ENCODE results near the gene COL23A1. TPM values are rescaled to one million over a fixed set of nuclear protein-coding genes. Genes with fewer than 3 reads are reported as not detected.

Gene COL23A1
- total RNA-seq, 1 experiment from 2014 or later, result not detected

DNA sequence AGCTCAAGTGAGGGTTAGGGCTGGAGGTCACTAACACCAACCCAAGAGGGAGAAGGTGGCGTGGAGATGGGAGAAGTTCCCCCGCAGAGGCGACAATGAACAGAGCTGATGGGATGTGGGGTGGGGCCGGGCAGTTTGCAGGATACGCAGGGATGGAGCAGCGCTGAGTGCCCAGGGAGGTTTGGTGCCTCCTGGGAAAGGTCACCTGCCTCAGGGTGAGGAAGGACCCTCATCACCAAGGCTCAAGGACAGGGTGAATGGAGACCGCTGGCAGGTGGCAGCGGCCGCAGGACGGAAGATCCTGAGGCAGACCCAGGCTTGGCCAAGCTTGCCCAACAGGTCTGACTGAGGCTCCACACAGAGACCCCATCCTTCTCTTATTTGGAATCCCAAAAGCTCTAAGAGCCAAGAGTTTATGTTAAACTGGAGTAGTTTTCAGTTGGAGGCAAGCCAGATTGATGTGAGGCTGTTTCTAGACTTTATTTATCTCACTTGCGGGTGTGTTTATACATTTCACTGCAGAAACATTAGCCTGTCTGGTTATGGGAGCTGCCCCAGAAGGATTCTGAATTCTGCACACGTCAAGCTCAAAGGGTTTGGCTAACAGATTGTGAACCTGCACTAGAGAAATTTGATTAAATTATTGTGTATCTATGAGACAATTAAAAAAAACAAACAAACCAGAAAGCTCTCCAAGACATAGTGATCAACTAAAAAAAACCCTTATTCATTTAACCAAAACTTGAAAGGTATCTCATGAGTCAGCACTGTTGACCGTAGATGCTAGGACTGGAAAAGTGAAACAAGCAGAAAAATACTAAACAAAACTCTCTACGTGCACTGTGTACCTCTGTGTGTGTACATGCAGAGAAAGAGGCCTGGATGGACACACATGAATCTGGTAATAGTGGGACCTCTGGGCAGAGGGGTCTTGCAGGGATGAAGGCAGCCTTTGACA, 211.4 kb downstream of the COL23A1 start:
- Mint-ChIP-seq H3K4me3 (ENCODE audit: low read depth, unreplicated experiment) (no peak overlapping the region), H3K27ac (ENCODE audit: unreplicated experiment) (no peak overlapping the region), H3K36me3 (ENCODE audit: insufficient read depth, unreplicated experiment) (no peaks in the 10 kb centered on the region), H3K9me3 (ENCODE audit: low read depth, unreplicated experiment) (peaks cover 3% of the 10 kb centered on the region), H3K27me3 (ENCODE audit: unreplicated experiment) (peaks cover 34% of the 10 kb centered on the region), H3K4me1 (ENCODE audit: low read depth, unreplicated experiment) (no peaks in the 10 kb centered on the region)
- BruUV-seq (replicated peaks), result no TSS peak
- TF ChIP-seq, protein P1, sequence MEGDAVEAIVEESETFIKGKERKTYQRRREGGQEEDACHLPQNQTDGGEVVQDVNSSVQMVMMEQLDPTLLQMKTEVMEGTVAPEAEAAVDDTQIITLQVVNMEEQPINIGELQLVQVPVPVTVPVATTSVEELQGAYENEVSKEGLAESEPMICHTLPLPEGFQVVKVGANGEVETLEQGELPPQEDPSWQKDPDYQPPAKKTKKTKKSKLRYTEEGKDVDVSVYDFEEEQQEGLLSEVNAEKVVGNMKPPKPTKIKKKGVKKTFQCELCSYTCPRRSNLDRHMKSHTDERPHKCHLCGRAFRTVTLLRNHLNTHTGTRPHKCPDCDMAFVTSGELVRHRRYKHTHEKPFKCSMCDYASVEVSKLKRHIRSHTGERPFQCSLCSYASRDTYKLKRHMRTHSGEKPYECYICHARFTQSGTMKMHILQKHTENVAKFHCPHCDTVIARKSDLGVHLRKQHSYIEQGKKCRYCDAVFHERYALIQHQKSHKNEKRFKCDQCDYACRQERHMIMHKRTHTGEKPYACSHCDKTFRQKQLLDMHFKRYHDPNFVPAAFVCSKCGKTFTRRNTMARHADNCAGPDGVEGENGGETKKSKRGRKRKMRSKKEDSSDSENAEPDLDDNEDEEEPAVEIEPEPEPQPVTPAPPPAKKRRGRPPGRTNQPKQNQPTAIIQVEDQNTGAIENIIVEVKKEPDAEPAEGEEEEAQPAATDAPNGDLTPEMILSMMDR (IDR thresholded peaks at IDR 0.05; ENCODE audit: unreplicated experiment), result no peak
- DNase-seq, result no peak
- intact Hi-C loops (cut with micrococcal nuclease; ENCODE audit: unreplicated experiment), result no loop called here
- CTCF ChIA-PET, result no interaction called here

DNA sequence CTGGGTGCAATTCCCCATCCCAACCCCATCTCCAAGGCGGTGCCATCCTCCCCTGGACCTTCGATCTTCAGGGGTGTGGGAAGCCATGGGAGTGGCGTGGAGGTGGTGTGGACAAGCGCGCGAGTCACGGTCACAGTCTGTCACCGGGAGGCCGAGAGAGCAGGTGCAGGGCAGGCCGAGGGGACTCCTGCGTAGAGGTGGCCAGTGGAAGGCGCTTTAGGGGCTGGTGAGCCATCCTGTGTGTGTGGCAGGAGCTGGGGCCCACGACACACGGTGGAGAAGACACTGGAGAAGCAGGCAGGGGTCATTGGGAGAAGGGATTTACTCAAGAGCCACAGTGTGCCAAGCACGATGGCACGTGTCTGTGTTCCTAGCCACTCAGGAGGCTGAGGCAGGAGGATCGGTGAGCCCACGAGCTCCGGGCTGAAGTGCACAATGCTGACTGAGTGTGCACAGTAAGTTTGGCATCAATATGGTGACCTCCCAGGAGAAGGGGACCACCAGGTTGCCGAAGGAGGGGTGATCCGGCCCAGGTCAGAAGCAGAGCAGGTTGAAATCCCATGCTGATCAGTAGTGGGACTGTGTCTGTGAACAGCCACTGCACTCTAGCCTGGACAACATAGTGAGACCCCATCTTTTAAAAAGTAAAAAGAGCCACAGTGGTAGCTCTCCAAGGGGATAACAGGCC, 212.5 kb downstream of the COL23A1 start:
- Mint-ChIP-seq H3K27me3 (ENCODE audit: unreplicated experiment) (peaks cover 24% of the 10 kb centered on the region), H3K4me3 (ENCODE audit: low read depth, unreplicated experiment) (no peak overlapping the region), H3K4me1 (ENCODE audit: low read depth, unreplicated experiment) (no peaks in the 10 kb centered on the region), H3K9me3 (ENCODE audit: low read depth, unreplicated experiment) (peaks cover 3% of the 10 kb centered on the region), H3K27ac (ENCODE audit: unreplicated experiment) (no peak overlapping the region), H3K36me3 (ENCODE audit: insufficient read depth, unreplicated experiment) (no peaks in the 10 kb centered on the region)
- no TSS peak for BruUV-seq (replicated peaks)
- TF ChIP-seq, protein P1 (IDR thresholded peaks at IDR 0.05; ENCODE audit: unreplicated experiment), result no peak
- CTCF ChIA-PET, result no interaction called here
- DNase-seq, result no peak
- intact Hi-C loops (cut with micrococcal nuclease; ENCODE audit: unreplicated experiment), result no loop called here

DNA sequence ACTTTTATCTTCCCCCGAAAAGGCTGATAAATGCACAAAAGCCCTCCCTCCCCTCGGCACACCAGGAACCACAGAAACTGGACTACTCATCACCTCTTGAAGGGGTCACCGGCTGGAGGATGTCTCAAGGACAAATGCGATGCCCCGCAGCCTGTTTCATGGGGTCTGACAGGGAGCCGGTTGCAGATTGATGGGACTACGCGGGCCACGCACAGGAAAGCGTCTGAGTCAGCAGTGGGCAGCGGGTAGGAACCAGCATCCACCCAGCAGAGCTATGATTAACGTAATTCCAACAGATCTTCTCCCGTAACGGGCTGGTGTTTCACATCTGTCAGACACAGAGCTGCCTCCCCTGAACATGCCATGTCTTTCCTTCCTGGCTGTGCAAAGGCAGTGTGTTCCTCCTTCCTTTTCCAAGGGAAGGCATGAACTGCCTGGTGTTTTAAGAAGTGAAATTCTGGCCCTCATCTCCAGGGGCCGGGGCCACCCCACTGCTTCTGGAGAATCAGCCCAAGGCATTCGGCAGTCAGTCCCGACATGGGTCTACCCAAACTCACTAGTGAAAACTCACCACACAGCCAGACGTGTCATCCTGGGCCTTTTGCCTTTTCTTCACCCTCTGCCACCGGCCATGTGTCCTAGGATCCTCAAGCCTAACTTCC, 213.1 kb downstream of the COL23A1 start:
- H3K27ac Mint-ChIP-seq (ENCODE audit: unreplicated experiment), result no peak overlapping the region
- TF ChIP-seq, protein P1 (IDR thresholded peaks at IDR 0.05; ENCODE audit: unreplicated experiment), result no peak
- no peak for DNase-seq
- intact Hi-C loops (cut with micrococcal nuclease; ENCODE audit: unreplicated experiment), result no loop called here
- CTCF ChIA-PET, result no interaction called here
- no TSS peak for BruUV-seq (replicated peaks)
- no peak overlapping the region for H3K4me3 Mint-ChIP-seq (ENCODE audit: low read depth, unreplicated experiment)
- no peaks in the 10 kb centered on the region for H3K36me3 Mint-ChIP-seq (ENCODE audit: insufficient read depth, unreplicated experiment)
- H3K4me1 Mint-ChIP-seq (ENCODE audit: low read depth, unreplicated experiment), result no peaks in the 10 kb centered on the region
- peaks cover 18% of the 10 kb centered on the region for H3K27me3 Mint-ChIP-seq (ENCODE audit: unreplicated experiment)
- H3K9me3 Mint-ChIP-seq (ENCODE audit: low read depth, unreplicated experiment), result peaks cover 3% of the 10 kb centered on the region

DNA sequence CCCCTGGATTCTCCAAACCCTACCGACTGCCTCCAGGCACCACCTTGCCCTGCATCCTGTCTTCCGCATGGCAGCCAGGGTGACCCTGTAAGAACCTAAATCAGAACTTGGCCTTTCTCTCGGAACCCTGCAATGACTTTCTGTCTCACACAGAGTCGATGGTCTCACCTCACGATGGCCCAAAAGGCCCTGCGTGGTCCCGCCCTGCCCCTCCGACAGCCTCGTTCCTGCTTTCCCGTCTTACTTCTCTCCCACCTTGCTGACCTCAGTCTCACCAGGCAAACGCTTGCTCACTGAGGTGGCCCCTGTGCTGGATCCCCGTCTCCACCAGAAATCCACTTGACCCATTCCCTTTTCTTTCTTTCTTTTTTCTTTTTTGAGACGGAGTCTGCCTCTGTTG, 214.8 kb downstream of the COL23A1 start:
- Mint-ChIP-seq H3K4me3 (ENCODE audit: low read depth, unreplicated experiment) (no peak overlapping the region), H3K27me3 (ENCODE audit: unreplicated experiment) (peaks cover under 1% of the 10 kb centered on the region), H3K27ac (ENCODE audit: unreplicated experiment) (no peak overlapping the region), H3K36me3 (ENCODE audit: insufficient read depth, unreplicated experiment) (no peaks in the 10 kb centered on the region), H3K9me3 (ENCODE audit: low read depth, unreplicated experiment) (peaks cover 4% of the 10 kb centered on the region), H3K4me1 (ENCODE audit: low read depth, unreplicated experiment) (no peaks in the 10 kb centered on the region)
- TF ChIP-seq, protein P1 (IDR thresholded peaks at IDR 0.05; ENCODE audit: unreplicated experiment), result no peak
- no TSS peak for BruUV-seq (replicated peaks)
- CTCF ChIA-PET, result no interaction called here
- intact Hi-C loops (cut with micrococcal nuclease; ENCODE audit: unreplicated experiment), result no loop called here
- DNase-seq, result no peak
